HUES48 (cell line): Measurements from ENCODE around the gene ACAD8.

Experiments used
- H3K27ac ChIP-seq: one replicate; pipeline ENCODE4 v1.7.0; 2013; ENCODE audit warnings: low read depth, low read length, inconsistent platforms
- H3K27me3 ChIP-seq: 2 replicates; pipeline ENCODE4 v1.6.1; 2013; ENCODE audit warnings: mild to moderate bottlenecking, low read length; ENCODE audit not compliant: control insufficient read depth, insufficient read depth
- H3K36me3 ChIP-seq: 2 replicates; pipeline ENCODE4 v1.6.1; 2013; ENCODE audit warnings: low read length; ENCODE audit not compliant: control insufficient read depth, insufficient read depth
- H3K4me1 ChIP-seq: 2 replicates; pipeline ENCODE4 v1.6.1; 2013; ENCODE audit warnings: mild to moderate bottlenecking, low read length; ENCODE audit not compliant: control insufficient read depth, insufficient read depth
- H3K4me3 ChIP-seq: 2 replicates; pipeline ENCODE4 v1.5.1; 2013; ENCODE audit warnings: mild to moderate bottlenecking, low read depth, low read length
- H3K9ac ChIP-seq: 2 replicates; pipeline ENCODE4 v1.6.1; 2013; ENCODE audit warnings: mild to moderate bottlenecking, low read depth, low read length, moderate library complexity
- H3K9me3 ChIP-seq: 2 replicates; pipeline ENCODE4 v1.6.1; 2013; ENCODE audit warnings: low read length; ENCODE audit not compliant: control insufficient read depth, insufficient read depth

The ACAD8 gene

GRCh38 chr11:134226806-134227325 is 26.5 kb upstream of the ACAD8 start:
- Histone ChIP-seq H3K9me3 (no peaks in the 10 kb centered on the region), H3K36me3 (no peaks in the 10 kb centered on the region), H3K27ac (no peak overlapping the region), H3K4me1 (peaks cover 11% of the 10 kb centered on the region), H3K27me3 (no peaks in the 10 kb centered on the region), H3K9ac (no peak overlapping the region), H3K4me3 (no peak overlapping the region)

- Histone ChIP-seq H3K4me1 (peaks cover 7% of the 10 kb centered on the region), H3K27ac (no peak overlapping the region), H3K27me3 (no peaks in the 10 kb centered on the region), H3K9ac (no peak overlapping the region), H3K36me3 (no peaks in the 10 kb centered on the region), H3K9me3 (no peaks in the 10 kb centered on the region), H3K4me3 (no peak overlapping the region)
Observed at GRCh38 chr11:134228625-134229024, 24.7 kb upstream of the ACAD8 start.

- H3K27me3 ChIP-seq: no peaks in the 10 kb centered on the region
- H3K9ac ChIP-seq: no peak overlapping the region
- no peak overlapping the region for H3K27ac ChIP-seq
- H3K4me1 ChIP-seq: peaks cover 7% of the 10 kb centered on the region
- no peaks in the 10 kb centered on the region for H3K9me3 ChIP-seq
- H3K36me3 ChIP-seq: no peaks in the 10 kb centered on the region
- H3K4me3 ChIP-seq: no peak overlapping the region
Observed at GRCh38 chr11:134229126-134229790, 24.1 kb upstream of the ACAD8 start.

- Histone ChIP-seq H3K27me3 (no peaks in the 10 kb centered on the region), H3K36me3 (0 out of 2 replicates have a peak, but pooled peaks cover 4% of the 10 kb centered on the region), H3K9me3 (no peaks in the 10 kb centered on the region), H3K4me1 (peaks cover 7% of the 10 kb centered on the region), H3K4me3 (no peak overlapping the region), H3K27ac (no peak overlapping the region), H3K9ac (no peak overlapping the region)
Observed at GRCh38 chr11:134230339-134230738, 23.0 kb upstream of the ACAD8 start.

GRCh38 chr11:134231958-134232659 is 21.3 kb upstream of the ACAD8 start:
- no peak overlapping the region for H3K4me3 ChIP-seq
- H3K4me1 ChIP-seq: no peaks in the 10 kb centered on the region
- no peaks in the 10 kb centered on the region for H3K9me3 ChIP-seq
- no peak overlapping the region for H3K9ac ChIP-seq
- H3K27me3 ChIP-seq: no peaks in the 10 kb centered on the region
- no peak overlapping the region for H3K27ac ChIP-seq
- H3K36me3 ChIP-seq: 0 out of 2 replicates have a peak, but pooled peaks cover 10% of the 10 kb centered on the region

GRCh38 chr11:134233729-134234179 is 19.6 kb upstream of the ACAD8 start:
- no peaks in the 10 kb centered on the region for H3K4me1 ChIP-seq
- H3K27ac ChIP-seq: no peak overlapping the region
- no peak overlapping the region for H3K4me3 ChIP-seq
- H3K36me3 ChIP-seq: 0 out of 2 replicates have a peak, but pooled peaks cover 10% of the 10 kb centered on the region
- no peaks in the 10 kb centered on the region for H3K27me3 ChIP-seq
- no peaks in the 10 kb centered on the region for H3K9me3 ChIP-seq
- no peak overlapping the region for H3K9ac ChIP-seq

GRCh38 chr11:134235399-134235798 is 18.0 kb upstream of the ACAD8 start:
- H3K27me3 ChIP-seq: no peaks in the 10 kb centered on the region
- H3K4me3 ChIP-seq: no peak overlapping the region
- H3K27ac ChIP-seq: no peak overlapping the region
- H3K36me3 ChIP-seq: peaks cover 17% of the 10 kb centered on the region; the same call in 1 of the 2 replicates
- H3K4me1 ChIP-seq: no peaks in the 10 kb centered on the region
- H3K9me3 ChIP-seq: no peaks in the 10 kb centered on the region
- no peak overlapping the region for H3K9ac ChIP-seq

GRCh38 chr11:134236834-134237556 is 16.4 kb upstream of the ACAD8 start:
- no peak overlapping the region for H3K9ac ChIP-seq
- peaks cover 19% of the 10 kb centered on the region; the same call in 1 of the 2 replicates for H3K36me3 ChIP-seq
- H3K4me3 ChIP-seq: no peak overlapping the region
- H3K27ac ChIP-seq: no peak overlapping the region
- H3K4me1 ChIP-seq: no peaks in the 10 kb centered on the region
- no peaks in the 10 kb centered on the region for H3K27me3 ChIP-seq
- H3K9me3 ChIP-seq: no peaks in the 10 kb centered on the region

GRCh38 chr11:134237557-134237922 is 15.8 kb upstream of the ACAD8 start:
- Histone ChIP-seq H3K4me3 (no peak overlapping the region), H3K27me3 (no peaks in the 10 kb centered on the region), H3K27ac (no peak overlapping the region), H3K9ac (no peak overlapping the region), H3K36me3 (peaks cover 20% of the 10 kb centered on the region; the same call in 1 of the 2 replicates), H3K9me3 (no peaks in the 10 kb centered on the region), H3K4me1 (no peaks in the 10 kb centered on the region)

- H3K9ac ChIP-seq: no peak overlapping the region
- no peak overlapping the region for H3K27ac ChIP-seq
- H3K36me3 ChIP-seq: peaks cover 30% of the 10 kb centered on the region
- no peaks in the 10 kb centered on the region for H3K27me3 ChIP-seq
- no peaks in the 10 kb centered on the region for H3K4me1 ChIP-seq
- H3K4me3 ChIP-seq: no peak overlapping the region
- H3K9me3 ChIP-seq: no peaks in the 10 kb centered on the region
Observed at GRCh38 chr11:134238956-134239355, 14.4 kb upstream of the ACAD8 start.
